T-helper 2 cell treated with Interferon-gamma antibody and Interleukin-4, amounts not matched to agents 5 μg/mL and 100 μg/mL, for 36 hours (primary cell): ENCODE measurements around the gene MAP4K4.

Experiments used
- DNase-seq: peaks from one replicate; pipeline ENCODE4 v3.0.0; 2021; ENCODE audit warnings: low spot score
- H3K27ac Mint-ChIP-seq: one replicate; pipeline ENCODE4 v1.8.0; 2021; ENCODE audit warnings: mild to moderate bottlenecking, mixed read lengths
- H3K27me3 Mint-ChIP-seq: one replicate; pipeline ENCODE4 v1.8.0; 2021; ENCODE audit warnings: low read depth, mixed read lengths
- H3K36me3 Mint-ChIP-seq: one replicate; pipeline ENCODE4 v1.8.0; 2021; ENCODE audit warnings: low read depth, mixed read lengths
- H3K4me1 Mint-ChIP-seq: one replicate; pipeline ENCODE4 v1.8.0; 2021; ENCODE audit warnings: low read depth, mixed read lengths
- H3K4me3 Mint-ChIP-seq: one replicate; pipeline ENCODE4 v1.8.0; 2022; ENCODE audit warnings: mild to moderate bottlenecking, moderate library complexity, mixed read lengths
- H3K9me3 Mint-ChIP-seq: one replicate; pipeline ENCODE4 v1.8.0; 2021; ENCODE audit warnings: mixed read lengths

The MAP4K4 gene

GRCh38 chr2:101847661-101848339 lies 150.3 kb downstream of the MAP4K4 start:
- Mint-ChIP-seq H3K4me1 (peaks cover under 1% of the 10 kb centered on the region), H3K27ac (no peak overlapping the region), H3K9me3 (no peaks in the 10 kb centered on the region), H3K27me3 (no peaks in the 10 kb centered on the region), H3K4me3 (no peak overlapping the region), H3K36me3 (peaks cover 39% of the 10 kb centered on the region)
- no peak for DNase-seq

- H3K4me3 Mint-ChIP-seq = no peak overlapping the region
- no peak for DNase-seq
- peaks cover 35% of the 10 kb centered on the region for H3K36me3 Mint-ChIP-seq
- H3K9me3 Mint-ChIP-seq = no peaks in the 10 kb centered on the region
- no peaks in the 10 kb centered on the region for H3K27me3 Mint-ChIP-seq
- no peak overlapping the region for H3K27ac Mint-ChIP-seq
- no peaks in the 10 kb centered on the region for H3K4me1 Mint-ChIP-seq
Observed at GRCh38 chr2:101848769-101849410, 151.4 kb downstream of the MAP4K4 start.

- no peaks in the 10 kb centered on the region for H3K9me3 Mint-ChIP-seq
- no peak for DNase-seq
- H3K27me3 Mint-ChIP-seq = no peaks in the 10 kb centered on the region
- H3K4me3 Mint-ChIP-seq = no peak overlapping the region
- no peaks in the 10 kb centered on the region for H3K4me1 Mint-ChIP-seq
- H3K27ac Mint-ChIP-seq = no peak overlapping the region
- peaks cover 30% of the 10 kb centered on the region for H3K36me3 Mint-ChIP-seq
Observed at GRCh38 chr2:101850450-101850849, 152.9 kb downstream of the MAP4K4 start.

GRCh38 chr2:101850991-101851390 lies 153.5 kb downstream of the MAP4K4 start:
- Mint-ChIP-seq H3K4me3 (no peak overlapping the region), H3K9me3 (no peaks in the 10 kb centered on the region), H3K36me3 (peaks cover 34% of the 10 kb centered on the region), H3K4me1 (no peaks in the 10 kb centered on the region), H3K27me3 (no peaks in the 10 kb centered on the region), H3K27ac (no peak overlapping the region)
- no peak for DNase-seq

GRCh38 chr2:101852824-101853223 lies 155.3 kb downstream of the MAP4K4 start:
- Mint-ChIP-seq H3K4me1 (no peaks in the 10 kb centered on the region), H3K27me3 (no peaks in the 10 kb centered on the region), H3K9me3 (no peaks in the 10 kb centered on the region), H3K27ac (no peak overlapping the region), H3K36me3 (peaks cover 35% of the 10 kb centered on the region), H3K4me3 (no peak overlapping the region)
- DNase-seq = no peak

- Mint-ChIP-seq H3K9me3 (no peaks in the 10 kb centered on the region), H3K27me3 (no peaks in the 10 kb centered on the region), H3K27ac (no peak overlapping the region), H3K4me1 (peaks cover 3% of the 10 kb centered on the region), H3K4me3 (no peak overlapping the region), H3K36me3 (peaks cover 30% of the 10 kb centered on the region)
- no peak for DNase-seq
Observed at GRCh38 chr2:101854877-101855276, 157.4 kb downstream of the MAP4K4 start.

GRCh38 chr2:101855776-101856175 lies 158.3 kb downstream of the MAP4K4 start:
- peaks cover 36% of the 10 kb centered on the region for H3K36me3 Mint-ChIP-seq
- H3K4me3 Mint-ChIP-seq = no peak overlapping the region
- no peaks in the 10 kb centered on the region for H3K27me3 Mint-ChIP-seq
- DNase-seq = no peak
- peaks cover 3% of the 10 kb centered on the region for H3K4me1 Mint-ChIP-seq
- no peaks in the 10 kb centered on the region for H3K9me3 Mint-ChIP-seq
- H3K27ac Mint-ChIP-seq = no peak overlapping the region

- Mint-ChIP-seq H3K36me3 (peaks cover 39% of the 10 kb centered on the region), H3K9me3 (no peaks in the 10 kb centered on the region), H3K4me1 (peaks cover 6% of the 10 kb centered on the region), H3K4me3 (no peak overlapping the region), H3K27ac (peak overlapping the region; percentile 36), H3K27me3 (no peaks in the 10 kb centered on the region)
- DNase-seq = no peak
Observed at GRCh38 chr2:101858246-101858645, 160.7 kb downstream of the MAP4K4 start.

- Mint-ChIP-seq H3K9me3 (no peaks in the 10 kb centered on the region), H3K4me1 (peaks cover 6% of the 10 kb centered on the region), H3K4me3 (no peak overlapping the region), H3K27me3 (no peaks in the 10 kb centered on the region), H3K36me3 (peaks cover 41% of the 10 kb centered on the region), H3K27ac (no peak overlapping the region)
- DNase-seq = no peak
Observed at GRCh38 chr2:101858910-101859309, 161.4 kb downstream of the MAP4K4 start.

GRCh38 chr2:101859604-101860003 lies 162.1 kb downstream of the MAP4K4 start:
- no peaks in the 10 kb centered on the region for H3K9me3 Mint-ChIP-seq
- no peak overlapping the region for H3K27ac Mint-ChIP-seq
- peaks cover 43% of the 10 kb centered on the region for H3K36me3 Mint-ChIP-seq
- H3K27me3 Mint-ChIP-seq = no peaks in the 10 kb centered on the region
- DNase-seq = no peak
- peaks cover 6% of the 10 kb centered on the region for H3K4me1 Mint-ChIP-seq
- no peak overlapping the region for H3K4me3 Mint-ChIP-seq

GRCh38 chr2:101860157-101860556 lies 162.7 kb downstream of the MAP4K4 start:
- Mint-ChIP-seq H3K9me3 (no peaks in the 10 kb centered on the region), H3K27ac (no peak overlapping the region), H3K27me3 (no peaks in the 10 kb centered on the region), H3K36me3 (peaks cover 48% of the 10 kb centered on the region), H3K4me1 (peaks cover 6% of the 10 kb centered on the region), H3K4me3 (no peak overlapping the region)
- no peak for DNase-seq

GRCh38 chr2:101860782-101861181 lies 163.3 kb downstream of the MAP4K4 start:
- Mint-ChIP-seq H3K27ac (no peak overlapping the region), H3K9me3 (no peaks in the 10 kb centered on the region), H3K36me3 (peaks cover 49% of the 10 kb centered on the region), H3K4me3 (no peak overlapping the region), H3K4me1 (peaks cover 6% of the 10 kb centered on the region), H3K27me3 (no peaks in the 10 kb centered on the region)
- no peak for DNase-seq

- Mint-ChIP-seq H3K27ac (no peak overlapping the region), H3K4me3 (no peak overlapping the region), H3K9me3 (no peaks in the 10 kb centered on the region), H3K27me3 (no peaks in the 10 kb centered on the region), H3K36me3 (peaks cover 51% of the 10 kb centered on the region), H3K4me1 (peaks cover 6% of the 10 kb centered on the region)
- no peak for DNase-seq
Observed at GRCh38 chr2:101861382-101861781, 163.9 kb downstream of the MAP4K4 start.

- peaks cover 62% of the 10 kb centered on the region for H3K36me3 Mint-ChIP-seq
- H3K4me1 Mint-ChIP-seq = peaks cover 3% of the 10 kb centered on the region
- H3K9me3 Mint-ChIP-seq = no peaks in the 10 kb centered on the region
- no peak for DNase-seq
- H3K27me3 Mint-ChIP-seq = no peaks in the 10 kb centered on the region
- H3K4me3 Mint-ChIP-seq = no peak overlapping the region
- no peak overlapping the region for H3K27ac Mint-ChIP-seq
Observed at GRCh38 chr2:101863534-101863933, 166.0 kb downstream of the MAP4K4 start.

- Mint-ChIP-seq H3K4me1 (peaks cover 3% of the 10 kb centered on the region), H3K4me3 (no peak overlapping the region), H3K27ac (no peak overlapping the region), H3K36me3 (peaks cover 64% of the 10 kb centered on the region), H3K27me3 (no peaks in the 10 kb centered on the region), H3K9me3 (no peaks in the 10 kb centered on the region)
- no peak for DNase-seq
Observed at GRCh38 chr2:101864426-101864825, 166.9 kb downstream of the MAP4K4 start.
